DMS 273 (cell line): ENCODE measurements around the gene PLTP.
A peak's percentile ranks its signal among the peaks of the same experiment; 100 is the strongest.

Experiments used
- DNase-seq: peaks from one replicate; lab custom pipeline; 2025; ENCODE audit not compliant: unreplicated experiment; lab: John Stamatoyannopoulos, UW

PLTP gene

DNA sequence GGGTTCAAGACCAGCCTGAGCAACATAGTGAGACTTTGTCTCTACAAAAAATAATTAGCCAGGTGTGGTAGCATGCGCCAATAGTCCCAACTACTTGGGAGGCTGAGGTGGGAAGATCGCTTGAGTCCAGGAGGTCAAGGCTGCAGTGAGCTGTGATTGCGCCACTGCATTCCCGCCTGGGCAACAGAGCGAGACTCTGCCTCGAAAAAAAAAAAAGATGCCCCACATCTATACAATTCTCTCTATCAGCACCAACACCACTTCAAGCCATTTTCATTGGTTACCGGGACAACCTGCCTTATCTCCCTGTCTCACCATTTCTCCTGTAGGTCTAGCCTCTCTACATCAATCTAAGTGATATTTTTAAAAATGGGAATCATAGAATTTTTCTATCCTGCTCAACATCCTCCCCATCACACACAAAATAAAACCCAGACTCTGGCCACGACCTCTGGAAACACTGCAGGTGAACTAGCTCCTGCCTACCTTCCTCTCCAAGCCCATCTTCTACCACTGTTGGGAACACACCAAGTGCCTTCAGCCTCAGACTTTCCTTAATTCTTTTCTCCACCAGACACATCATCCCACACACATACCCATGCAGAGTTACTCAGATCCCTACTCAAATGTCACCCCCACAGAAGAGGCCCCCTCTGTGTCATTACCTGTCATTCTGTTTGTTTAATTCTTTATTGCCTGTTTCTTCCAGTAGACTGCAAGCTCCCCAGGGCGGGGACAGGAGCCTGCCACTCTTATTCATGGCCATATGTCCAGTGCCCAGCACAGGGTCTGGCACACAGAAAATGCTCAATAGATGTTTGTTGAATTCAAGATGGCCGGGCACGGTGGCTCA lies 9.6 kb upstream of the PLTP start:
- no peak for DNase-seq

DNA sequence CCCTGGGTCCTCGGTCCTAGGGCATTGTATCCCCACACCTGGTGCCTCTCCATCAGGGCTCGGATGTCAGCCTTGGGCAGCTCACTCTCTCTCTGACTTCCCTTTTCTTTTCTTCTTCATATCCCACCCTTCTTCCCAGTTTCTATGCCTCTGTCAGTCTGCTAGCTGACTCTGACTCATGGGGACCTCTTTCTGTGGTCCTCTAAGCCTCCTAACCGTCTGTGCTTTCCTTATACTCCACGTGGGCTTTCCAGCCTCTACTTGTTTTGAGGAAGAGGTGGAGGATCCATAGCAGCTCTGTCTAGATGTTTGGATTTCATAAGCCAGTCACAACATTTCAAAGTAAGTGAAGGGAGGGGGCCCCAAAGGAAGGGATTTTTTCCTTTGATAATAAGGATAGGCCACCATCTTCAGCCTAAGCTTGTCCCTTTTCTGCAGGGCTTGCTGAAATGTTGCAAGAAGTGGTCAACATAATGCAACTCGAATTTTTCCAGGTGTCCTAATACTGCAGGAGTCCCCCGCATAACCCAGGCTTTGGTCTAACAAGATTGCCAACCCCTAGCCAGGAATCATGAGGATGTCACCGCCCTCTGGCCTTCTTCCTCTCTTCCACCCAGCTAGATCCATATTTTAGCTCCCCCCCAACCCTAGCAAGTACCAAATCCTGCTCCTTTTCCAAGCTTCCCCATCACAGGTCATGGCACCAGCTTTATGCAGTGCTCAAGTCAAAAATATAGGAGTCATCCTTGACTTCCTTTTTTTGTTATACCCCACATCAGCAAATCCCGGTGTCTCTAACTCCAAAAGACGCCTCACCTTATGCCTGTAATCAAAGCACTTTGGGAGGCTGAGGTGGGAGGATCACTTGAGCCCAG lies 8.7 kb upstream of the PLTP start:
- DNase-seq, result no peak

DNA sequence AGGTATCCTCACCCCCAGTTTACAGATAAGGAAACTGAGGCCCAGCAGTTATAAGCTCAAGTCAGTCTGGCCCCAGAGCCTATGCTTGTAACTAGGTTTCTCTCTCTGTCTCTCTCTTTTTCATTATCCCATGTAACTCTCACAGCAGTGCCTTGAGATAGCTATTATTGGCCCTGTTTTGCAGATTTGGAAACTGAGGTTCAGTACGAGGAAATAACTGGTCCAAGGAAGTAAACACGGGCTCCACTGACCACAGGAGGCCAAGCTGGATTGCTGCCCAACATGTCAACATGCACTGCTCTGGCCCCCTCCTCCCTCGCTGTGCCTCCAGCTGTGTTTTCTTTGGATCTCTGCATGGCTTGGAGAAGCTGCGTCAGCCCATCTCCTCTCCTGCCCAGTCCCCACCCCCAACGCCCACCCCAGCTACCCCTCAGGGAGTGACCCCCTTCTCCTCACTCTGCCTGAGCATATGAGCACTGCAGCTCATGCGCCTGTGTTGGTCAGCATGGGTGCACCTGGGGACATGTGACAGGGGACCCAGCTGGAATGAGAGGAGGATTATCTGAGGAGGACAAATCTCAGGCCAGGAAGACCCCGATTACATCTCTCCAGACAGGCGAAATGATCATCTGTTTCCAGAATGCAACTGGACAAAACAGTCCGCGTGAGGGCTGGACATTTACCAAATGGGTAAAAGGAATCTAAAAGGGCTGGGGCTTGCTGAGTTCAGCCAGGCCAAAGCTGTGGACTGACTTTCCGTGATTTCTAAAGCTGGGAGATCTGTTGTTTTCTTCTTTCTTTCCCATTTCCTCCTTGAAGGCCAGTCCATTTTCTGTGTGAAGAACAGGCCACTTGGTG lies 7.8 kb upstream of the PLTP start:
- DNase-seq, result no peak

DNA sequence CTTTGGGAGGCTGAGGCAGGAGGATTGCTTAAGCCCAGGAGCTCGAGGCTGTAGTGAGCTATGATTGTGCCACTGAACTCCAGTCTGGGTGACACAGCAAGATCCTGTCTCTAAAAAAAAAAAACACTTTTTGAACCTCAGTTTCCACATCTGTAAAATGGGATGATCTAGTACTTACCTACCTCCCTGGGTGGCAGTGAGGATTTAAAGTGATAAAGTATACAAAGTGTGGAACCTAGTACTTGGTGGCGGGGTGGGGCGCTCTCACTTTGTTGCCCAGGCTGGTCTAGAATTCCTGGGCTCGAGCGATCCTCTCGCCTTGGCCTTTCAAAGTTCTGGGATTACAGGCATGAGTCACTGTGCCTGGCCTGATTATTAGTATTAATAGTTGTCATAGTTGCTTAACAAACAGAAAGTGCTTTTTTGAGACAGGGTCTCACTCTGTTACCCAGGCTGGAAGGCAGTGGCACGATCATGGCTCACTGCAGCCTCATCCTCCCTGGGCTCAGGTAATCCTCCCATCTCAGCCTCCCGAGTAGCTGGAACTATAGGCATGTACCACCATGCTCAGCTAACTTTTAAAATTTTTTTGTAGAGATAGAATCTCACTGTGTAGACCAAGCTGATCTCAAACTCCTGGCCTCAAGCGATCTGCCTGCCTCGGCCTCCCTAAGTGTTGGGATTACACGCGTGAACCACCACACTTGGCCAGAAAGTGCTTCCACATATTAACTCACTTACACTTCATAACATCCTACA lies 7.0 kb upstream of the PLTP start:
- DNase-seq, result no peak

DNA sequence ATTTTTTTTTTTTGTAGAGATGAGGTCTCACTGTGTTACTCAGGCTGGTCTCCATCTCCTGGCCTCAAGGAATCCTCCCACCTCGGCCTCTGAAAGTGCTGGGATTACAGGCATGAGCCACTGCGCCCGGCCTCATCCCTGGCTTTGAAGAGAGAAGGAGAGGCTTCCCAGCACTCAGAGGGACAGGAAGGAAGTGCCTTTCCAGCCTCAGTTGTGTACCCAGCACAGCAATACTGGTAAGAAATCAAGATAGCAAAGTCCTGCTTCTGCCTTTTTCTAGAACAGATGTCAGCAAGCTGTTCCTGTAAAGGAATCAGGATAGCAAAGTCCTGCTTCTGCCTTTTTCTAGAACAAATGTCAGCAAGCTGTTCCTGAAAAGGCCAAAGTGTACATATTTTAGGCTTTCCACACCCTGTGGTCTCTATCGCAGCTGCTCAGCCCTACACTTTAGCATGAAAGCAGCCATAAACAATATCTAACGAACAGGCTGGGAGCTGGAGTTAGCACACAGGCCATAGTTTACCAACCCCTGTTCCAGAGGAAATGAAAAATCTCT lies 6.3 kb upstream of the PLTP start:
- DNase-seq, result no peak

DNA sequence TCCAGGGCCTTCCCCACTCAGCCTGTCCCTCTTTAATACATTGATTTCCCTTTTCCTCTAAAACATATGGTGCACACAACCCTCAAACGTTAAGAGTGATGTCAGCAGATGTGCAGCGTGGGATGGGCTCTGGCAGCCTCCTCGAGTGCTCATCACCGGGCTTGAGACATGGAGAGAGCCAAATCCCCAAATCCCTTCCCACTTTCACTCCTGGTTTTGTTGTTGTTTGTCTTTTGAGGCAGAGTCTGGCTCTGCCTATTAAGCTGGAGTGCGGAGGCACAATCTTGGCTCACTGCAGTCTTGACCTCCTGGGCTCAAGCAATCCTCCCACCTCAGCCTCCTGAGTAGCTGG lies 5.8 kb upstream of the PLTP start:
- DNase-seq, result peak; percentile 59

DNA sequence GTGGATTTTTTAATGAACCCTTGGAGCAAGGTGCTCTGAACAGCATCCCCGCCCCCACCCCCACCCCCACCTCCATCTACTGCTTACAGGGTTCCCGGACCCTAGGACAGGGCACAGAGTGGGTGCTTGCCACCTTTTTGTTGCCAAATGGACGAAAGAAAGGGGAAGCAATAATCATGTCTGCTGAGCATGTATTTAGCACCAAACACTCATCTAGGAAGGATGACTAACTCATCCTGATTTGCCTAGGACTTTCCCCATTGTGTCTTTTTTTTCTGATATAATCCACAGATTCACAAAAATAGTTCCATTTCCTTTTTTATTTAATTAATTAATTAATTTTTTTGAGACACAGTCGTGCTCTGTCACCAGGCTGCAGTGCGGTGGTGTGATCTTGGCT lies 1.2 kb upstream of the PLTP start:
- DNase-seq, result no peak

- DNase-seq, result no peak
Observed at GRCh38 chr20:45912344-45912682, 358 bp upstream of the PLTP start.

GRCh38 chr20:45910670-45911485 lies 1.1 kb downstream of the PLTP start:
- peak; percentile 93 for DNase-seq

GRCh38 chr20:45909817-45910669 lies 1.9 kb downstream of the PLTP start:
- no peak for DNase-seq

GRCh38 chr20:45909336-45909808 lies 2.6 kb downstream of the PLTP start:
- DNase-seq, result no peak

- no peak for DNase-seq
Observed at GRCh38 chr20:45908084-45908483, 3.9 kb downstream of the PLTP start.

- DNase-seq, result no peak
Observed at GRCh38 chr20:45907219-45907948, 4.6 kb downstream of the PLTP start.

- DNase-seq, result no peak
Observed at GRCh38 chr20:45905505-45906079, 6.4 kb downstream of the PLTP start.

GRCh38 chr20:45904583-45905504 lies 7.1 kb downstream of the PLTP start:
- DNase-seq, result no peak

GRCh38 chr20:45902199-45902701 lies 9.7 kb downstream of the PLTP start:
- DNase-seq, result no peak
